Suppressor macrophage treated with lipopolysaccharide for 4 hours (primary cell): ENCODE measurements around the gene AMDHD2.

Experiments
- DNase-seq: peaks from one replicate; pipeline ENCODE4 v3.0.0-alpha.2; 2020

Gene AMDHD2

DNA sequence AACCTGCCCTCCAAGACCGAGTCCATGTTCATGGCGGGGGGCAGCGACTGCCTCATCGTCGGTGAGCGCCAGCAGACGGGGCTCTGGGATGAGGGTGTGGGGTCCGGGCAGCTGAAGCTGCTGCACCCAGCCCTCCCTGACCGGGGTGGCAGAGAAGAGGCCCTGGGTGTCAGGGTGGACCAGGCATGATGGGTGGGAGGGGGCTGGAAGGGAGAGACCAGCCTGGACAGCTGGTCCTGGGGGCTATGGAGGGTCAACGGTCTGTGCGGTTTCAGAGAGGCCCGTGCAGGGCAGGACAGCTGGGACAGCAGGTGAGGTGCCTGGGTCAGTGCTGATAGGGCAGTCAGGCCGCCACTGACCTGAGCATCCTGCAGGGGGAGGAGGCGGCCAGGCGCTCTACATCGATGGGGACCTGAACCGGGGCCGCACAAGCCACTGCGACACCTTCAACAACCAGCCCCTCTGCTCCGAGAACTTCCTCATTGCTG is 19.7 kb upstream of the AMDHD2 start:
- no peak for DNase-seq

DNA sequence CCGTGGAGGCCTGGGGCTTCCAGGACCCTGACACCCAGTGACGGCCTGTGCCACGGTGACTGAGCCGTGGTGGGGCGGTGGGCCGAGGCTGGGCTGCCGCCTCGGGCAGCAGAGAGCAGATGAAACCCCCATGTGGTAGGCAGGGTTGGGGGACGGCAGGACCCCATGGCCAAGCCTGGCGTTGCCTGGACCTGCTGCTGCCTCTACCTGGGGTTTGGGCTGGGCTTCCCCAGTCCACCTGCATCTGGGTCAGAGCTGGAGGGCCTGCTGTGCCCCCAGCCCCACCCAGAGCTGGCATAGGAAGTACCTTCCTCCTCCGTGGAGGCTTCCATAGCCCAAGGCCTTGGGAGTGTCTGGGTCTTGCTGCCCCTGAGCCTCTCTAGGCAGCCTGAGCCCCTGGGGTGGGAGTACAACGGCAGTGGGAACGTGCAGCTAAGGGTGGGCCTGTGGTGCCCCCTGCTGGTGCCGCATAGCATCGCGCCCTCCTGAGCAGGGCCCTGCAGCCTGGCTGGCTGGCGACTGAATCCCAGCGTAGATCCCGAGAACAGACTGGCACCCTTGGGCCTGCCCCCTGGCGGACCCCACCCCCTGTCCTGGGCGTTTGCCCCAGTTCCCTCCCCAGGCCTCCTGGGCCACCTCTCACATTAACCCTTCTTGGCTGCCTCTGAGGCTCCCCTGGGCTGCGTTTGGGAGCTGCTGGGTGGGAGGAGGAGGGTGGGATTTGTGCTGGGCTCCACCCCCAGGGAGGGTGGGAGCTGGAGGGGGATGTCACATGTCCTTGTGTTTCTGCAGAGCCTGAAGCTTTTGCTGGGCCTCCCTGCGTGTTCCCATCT is 19.0 kb upstream of the AMDHD2 start:
- peak; percentile 89 for DNase-seq

DNA sequence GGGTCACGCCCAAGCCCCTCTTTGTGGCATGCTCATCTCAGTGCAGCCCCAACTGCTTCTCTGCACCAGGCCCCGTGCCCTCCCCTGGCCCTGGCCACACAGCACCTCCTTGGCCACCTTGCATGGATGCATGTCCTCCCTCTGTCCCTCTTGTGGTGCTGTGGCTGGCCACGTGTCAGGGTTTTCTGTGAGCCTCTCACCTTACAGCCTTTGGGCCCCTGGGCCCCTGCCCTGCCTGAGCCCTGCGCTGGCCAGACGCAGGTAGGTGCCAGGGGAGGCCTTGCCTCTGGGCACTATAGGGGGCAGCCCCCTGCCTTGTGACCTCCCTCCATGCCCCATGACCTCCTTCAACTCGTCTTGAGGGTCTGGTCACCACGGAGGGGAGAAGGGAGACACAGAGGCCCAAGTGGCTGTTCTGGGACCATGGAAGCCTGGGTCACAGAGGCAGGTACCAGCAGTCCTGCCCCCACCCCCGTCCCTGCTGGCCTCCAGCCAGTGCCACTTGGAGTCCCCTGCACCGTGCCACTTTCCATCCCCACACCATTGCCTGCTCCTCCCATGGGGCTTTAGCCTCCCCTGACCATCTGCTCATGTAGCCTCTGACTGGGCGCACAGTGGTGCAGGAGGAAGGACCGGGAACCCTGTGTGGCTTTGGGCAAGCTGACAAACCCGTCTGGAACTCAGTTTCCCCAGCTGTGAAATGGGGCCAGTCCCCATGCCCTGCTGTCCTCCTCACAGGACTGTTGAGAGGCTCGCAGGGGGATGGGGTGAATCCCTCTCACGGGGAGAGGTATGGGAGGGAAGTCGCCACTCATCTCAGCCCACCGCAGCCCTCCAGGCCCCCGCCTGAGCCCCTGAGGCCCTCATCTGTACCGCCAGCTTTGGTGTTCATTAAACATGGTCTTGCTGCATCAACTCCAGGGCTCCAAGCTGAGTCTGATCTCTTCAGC is 17.9 kb upstream of the AMDHD2 start:
- no peak for DNase-seq

DNA sequence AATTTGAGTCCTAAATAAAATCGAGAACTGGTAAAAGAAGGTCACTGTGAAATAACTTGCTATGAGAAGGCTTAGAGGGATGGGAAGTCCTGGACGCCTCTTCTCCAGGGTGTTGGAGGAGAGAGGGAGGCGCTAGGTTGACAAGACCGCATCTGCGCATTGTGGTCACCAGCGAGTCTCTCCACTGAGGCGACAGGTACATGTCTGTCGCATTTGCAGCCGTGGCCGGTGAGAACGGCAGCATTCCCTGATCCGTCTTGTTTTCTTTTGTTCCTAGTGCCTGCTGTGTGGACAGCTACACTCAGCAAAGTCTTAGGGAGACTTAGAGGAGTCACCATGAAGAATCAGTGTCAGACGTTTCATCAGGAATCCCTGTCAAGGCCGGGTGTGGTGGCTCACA is 14.5 kb upstream of the AMDHD2 start:
- no peak for DNase-seq

DNA sequence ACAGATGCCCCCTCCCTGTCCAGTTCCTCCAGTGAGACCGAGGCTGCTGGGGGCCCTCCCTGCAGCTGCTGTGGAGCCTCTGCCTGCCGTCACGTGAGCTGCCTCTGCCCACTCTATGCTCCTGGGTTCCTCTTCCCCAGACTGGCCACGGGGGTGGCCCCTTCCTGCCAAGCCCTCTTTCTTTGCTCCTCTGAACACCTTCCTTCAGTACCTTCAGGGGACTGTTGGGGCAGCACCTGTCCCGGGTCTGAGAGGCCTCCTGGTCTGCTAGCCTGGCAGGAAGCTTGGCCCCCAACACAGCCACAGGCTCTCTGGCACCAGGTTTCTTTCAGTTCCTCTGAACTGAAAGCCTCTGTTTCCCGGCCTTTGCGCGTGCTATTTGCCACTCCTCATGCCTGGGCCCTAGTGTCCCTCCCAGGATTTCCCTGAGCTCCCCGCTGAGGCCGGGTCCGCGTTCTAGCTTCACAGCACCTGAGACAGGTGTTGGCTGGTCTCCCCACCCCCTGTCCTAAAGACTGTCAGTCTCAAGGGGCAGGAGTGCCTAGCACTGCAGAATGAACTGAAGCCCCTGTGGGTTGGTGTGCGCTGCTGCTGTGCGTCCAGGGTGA is 13.0 kb upstream of the AMDHD2 start:
- DNase-seq, result peak; percentile 69

DNA sequence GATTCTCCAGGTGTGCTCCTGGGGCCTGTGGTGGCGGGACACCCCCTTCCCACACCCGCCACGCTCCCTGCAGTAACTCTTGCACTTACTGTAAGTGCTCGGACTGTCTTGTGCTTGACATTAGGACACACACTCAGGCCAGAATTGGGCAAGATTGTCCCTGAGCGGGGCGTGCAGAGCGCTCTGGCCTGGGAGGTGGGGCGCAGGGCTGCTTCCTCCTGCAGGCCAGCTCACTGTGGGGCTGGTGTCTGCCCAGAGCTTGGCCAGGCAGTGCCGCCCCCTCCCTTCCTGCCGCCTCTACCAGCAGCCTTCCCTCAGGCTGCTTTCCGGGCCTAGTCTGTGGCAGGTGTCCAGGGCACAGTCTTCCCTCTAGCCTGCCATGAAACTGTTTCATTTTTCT is 12.5 kb upstream of the AMDHD2 start:
- peak; percentile 90 for DNase-seq

DNA sequence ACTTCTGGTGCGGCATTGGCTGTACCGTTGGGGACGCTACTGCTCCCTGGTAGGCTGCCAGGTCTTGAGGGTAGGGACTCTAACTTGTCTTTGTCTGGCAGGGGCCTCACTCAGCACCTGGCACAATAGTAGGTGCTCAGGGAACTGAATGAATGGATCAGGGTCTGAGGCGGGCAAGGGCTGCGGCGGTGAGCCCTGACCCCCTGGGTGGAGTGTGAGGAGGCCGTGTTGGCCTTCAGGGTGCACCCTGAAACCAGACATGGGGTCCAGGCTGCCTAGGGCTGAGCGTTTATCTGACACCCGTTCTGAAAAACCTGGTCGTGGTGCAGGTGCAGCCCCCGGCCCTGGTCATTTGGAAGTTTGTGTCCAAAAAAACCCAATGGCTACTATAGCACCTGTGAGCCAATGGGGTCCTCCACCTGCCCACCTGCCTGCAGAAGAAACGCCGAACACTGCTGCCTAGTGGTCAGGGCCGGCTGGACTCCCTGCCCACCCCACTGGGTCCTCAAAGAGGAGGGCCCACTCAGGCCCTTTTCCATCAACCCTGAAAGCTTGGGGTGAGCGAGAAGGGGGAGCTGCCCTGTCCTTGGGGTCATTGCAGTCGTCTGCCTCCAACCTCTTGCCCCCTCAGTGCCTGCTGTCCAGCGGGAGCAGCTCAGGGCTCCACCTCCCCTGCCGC is 11.3 kb upstream of the AMDHD2 start:
- no peak for DNase-seq

DNA sequence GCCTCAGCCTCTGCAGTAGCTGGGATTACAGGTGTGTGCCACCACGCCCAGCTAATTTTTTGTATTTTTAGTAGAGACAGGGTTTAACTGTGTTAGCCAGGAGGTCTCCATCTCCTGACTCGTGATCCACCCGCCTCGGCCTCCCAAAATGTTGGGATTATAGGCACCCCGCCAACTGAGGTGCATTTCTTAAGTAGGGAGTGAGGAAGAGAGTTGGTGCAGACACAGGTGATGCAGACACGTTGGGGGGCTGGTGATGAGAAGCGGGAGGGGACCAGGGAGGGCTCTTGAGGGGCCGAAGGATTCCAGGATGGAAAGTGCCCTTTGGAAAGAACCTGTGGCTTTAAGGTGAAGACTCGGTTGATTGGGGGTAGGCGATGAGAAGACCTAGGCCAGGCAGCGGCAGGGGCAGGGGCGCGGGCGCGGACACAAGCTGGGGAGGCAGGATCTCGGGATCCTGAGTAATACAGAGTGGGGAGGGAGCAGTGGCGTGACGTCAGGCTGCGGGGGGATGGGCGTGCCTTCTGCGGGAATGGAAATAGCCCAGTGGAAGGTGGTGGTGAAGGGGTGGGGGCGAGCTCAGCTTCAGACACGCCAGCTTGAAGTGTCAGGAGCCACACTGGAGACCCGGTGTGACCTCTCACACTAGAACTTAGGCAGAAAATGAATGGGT is 8.9 kb upstream of the AMDHD2 start:
- peak; percentile 50 for DNase-seq

DNA sequence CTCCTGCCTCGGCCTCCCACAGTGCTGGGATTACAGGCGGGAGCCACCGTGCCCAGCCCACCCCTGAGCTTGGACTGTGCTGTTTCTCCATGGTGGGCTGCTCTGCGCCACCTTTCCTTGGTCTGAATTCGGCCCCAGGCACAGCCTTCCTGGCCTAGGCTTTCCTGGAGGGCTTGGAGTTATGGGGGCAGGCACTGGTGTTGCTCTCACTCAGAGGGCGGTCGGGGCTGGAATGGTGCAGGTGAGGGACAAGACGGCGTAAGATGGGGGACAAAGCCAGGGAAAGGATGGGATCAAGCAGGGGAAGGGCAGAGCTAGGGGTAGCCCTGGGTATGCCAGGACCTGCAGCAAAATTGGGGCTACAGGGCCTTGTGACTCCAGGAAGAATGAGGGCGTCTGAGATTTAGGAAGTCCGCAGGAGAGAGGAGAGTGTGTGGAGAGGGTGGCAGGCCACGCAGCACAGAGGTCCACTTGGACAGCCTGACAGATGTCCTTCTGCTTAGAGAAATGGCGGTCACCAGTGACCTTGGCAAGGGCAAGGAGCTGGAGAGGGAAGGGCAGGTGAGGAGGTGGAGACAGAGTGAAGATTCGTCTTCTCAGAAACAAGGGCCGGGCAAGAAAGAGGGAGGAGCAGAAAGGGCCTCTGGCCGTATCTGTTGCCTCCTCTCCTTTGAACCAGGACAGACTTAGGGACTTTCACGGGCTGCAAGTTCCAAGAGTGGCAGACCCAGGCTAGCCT is 8.0 kb upstream of the AMDHD2 start:
- no peak for DNase-seq

DNA sequence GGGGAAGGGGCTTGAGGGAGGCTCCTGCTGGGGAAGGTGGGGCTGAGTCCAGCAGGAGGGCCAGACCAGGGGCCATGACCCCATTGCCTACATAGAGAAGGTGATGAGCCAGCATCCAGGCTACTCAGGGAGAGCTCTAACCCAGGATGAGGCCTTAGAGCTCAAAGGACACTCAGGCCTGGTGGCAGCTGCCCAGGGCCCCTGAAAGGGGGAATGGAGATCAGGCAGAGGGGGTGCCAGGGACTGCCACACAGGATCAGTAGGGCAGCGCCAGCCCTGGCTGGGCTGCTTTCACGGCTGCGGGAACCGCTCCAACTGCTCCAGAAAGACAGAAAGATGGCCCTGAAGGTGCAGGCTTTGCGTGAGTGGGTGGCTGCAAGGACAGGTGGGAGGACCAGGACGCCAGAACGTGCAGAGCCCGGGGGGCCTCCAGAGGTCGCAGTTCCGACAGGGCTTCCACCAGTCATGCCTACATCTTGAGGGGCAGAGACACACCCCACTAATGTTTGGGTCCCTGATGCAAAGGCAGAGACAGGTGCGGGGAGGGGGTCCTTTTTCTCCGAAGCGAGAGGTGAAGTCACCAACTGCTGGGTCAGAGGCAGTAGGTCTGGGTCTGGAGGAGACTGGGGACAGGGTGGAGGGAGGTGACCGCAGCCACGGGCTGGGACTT is 7.3 kb upstream of the AMDHD2 start:
- DNase-seq, result no peak

DNA sequence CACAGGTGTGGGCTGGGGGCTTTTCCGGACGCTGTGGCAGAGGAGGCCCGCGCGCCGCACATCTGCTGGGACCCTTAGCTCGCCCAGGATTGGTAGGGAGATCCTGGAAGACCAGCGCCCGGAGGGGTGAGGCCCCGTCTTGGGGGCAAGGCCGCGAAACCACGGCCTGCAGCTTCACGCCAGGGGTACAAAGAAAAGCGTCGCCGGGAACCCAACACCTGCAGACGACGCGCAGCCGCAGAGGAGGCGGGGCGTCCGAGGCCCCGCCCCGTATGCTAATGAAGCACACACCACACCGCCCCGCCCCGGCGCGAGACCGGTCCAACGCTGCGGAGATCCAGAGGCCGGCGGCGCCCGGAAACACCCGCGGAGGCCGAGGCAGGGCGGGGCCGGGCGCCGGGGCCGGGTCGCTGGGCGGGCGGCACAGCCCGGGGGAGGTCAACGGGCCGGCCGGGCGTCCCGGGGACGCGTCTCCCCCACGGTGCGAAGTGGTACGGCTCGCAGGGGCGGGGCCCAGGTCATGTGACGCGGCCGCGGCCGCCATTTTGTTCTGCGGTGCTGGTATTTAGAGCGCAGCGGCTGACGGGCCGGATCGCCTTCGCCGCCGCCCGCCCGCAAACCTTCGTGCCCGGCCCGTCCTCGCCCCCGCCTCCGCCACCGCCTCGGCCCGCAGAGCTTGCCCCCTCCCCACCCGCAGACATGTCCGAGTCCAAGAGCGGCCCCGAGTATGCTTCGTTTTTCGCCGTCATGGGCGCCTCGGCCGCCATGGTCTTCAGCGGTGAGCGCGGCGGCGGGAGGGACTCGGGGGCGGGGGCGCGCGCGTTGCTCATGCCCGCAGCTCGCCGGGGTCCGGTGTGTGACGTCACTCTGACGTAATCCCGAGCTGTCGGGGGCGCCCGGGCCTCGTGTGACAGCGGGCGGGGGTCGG is 6.5 kb upstream of the AMDHD2 start, which contains the start of gene ATP6V0C:
Gene ATP6V0C, plus strand, starts transcription at position 548 of the 928 bp plus-strand sequence. Its CDS starts 152 bp downstream, at position 700.
- peak; percentile 92 for DNase-seq

DNA sequence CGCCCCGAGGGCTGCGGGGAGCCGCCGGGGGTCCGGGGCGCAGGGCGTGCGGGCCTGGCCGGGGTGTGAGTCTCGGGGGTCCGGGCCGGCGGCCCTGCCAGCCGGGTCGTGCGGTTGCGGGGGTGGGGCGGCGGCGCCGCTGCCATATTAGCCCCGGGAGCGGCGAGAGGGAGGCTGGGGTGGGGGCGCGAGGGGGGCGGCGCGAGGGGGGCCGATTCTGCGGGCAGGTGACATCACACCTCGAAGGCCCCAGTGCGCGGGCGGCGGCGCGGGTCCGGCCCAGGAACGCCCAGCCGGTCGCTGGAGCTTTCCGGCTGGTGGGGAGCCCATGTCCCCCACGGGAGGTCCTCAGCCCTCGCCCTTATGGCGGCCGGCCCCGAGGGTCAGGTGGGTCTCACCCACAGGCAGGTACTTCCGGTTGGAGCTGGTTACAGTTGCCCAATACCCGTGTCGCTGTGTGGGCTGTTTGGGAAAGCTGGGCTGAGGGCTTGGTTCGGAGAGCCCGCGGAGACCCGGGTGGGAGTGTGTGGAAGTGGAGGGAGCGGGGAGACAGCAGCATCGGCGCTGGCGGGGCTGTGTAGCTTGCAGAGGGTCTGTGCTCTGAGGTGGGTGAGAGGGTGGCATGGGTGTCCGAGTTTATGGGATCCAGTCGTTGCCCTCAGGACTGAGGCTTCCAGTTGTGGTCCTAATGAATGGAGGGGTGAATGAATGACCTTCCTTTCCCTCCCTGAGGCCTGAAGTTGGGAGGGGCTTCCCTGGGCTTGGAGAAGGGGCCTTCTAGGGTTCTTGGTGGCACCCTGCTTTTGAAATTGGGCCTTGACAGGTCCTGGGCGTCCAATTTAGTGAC is 5.6 kb upstream of the AMDHD2 start:
- peak; percentile 36 for DNase-seq

DNA sequence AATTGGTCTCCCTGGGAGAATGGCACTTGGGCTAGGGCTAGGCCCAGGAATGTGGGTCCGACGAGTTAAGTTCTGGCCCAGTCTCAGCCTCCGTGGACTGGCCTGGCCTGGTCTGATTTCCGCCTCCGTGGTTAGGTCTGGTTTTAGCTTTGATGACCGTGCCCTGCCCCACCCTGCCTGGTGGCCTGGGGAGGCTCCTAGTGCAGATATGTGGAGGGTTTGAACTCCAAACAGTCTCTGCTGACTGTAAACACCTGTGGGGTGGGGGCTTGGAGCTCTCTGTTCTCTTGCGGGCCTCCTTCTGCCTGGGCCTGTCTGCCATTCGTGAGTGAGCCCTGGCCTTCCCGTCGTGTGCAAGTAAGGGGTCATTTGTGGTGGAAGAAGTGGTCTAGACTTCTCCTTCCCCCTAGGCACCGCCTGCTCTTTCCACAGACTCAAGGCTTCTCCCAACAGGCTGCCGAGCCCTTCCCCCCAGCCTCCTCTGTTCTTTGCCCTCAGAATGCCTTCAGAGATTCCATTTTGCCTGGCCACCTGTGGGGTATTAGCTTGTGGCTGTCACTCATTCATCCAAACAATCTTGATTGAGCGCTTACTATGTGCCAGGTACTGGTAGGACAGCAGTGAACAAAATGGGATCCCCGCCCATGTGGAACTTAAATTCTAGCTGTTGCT is 4.9 kb upstream of the AMDHD2 start:
- peak; percentile 53 for DNase-seq

DNA sequence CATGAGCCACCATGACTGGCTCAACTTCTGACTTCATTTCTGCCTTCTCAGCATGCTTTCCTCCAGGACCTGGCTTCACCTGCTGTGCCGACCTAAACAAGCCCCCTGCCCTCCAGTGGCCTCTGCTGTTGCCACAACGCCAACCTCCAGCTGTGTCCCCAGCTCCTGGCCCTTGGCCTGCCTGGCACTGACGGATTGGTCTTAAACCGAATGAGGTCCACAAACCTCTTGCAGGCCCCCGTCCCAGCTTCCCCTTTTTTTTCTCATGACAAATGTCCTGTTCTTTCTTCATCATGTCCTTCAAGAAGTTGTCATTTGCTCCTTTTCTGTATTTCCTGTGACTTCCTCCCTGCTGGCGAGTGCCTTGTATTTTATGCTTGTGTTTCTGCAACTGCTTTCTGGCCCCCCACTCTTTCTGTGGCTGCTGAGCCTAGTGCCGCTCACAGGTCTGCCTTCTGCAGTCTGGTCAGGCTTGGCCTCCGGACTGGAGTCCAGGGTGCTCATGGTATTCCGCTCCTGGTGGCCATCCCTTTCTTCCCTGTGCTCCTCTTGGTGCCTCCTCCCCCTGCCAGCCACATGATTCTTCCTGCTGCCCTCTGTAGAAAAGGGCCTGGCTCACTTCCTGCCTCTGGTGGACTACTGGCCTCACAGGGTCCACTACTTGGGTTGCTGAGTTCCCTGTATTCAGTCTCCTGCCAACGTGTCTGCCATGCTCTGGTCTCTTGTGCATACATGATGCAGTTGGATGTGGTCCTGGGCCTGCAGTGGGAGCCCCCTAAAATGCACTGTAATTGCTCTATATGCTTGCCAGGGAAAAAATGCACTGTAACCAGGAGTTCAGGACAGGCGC is 3.6 kb upstream of the AMDHD2 start:
- peak; percentile 83 for DNase-seq

DNA sequence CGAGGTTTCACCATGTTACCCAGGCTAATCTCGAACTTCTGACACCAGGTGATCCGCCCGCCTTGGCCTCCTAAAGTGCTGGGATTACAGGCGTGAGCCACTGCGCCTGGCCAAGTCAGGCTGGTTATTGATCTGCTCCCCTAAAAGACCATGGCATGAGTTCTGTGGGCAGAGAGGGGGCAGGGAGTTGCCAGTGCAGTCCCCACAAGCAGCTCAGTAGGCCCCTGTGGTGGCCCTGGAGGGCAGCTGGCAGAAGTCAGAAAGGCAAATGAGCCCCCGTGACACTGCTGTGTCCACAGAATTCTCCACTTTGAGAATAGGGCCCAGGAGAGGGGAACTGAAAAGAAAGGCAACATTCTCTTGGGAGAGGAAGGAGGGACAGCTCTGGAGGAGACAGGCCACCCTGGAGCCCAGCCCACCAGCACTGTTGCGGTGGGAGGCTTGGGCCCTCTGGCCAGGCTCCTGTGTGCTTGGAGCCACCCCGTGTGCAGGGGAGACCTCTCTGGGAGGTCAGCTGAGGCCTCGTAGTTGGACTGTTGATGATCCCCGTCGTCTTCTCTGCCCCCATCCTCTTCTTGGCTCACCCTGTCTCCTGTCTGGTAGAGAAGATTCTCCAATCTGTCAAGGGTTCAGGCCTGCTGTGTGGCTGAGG is 2.1 kb upstream of the AMDHD2 start:
- no peak for DNase-seq
